Suprapubic skin (tissue), 4 donors: ENCODE measurements around the gene KRT33B. TPM values are rescaled to one million over a fixed set of nuclear protein-coding genes. Genes with fewer than 3 reads are reported as not detected.

Source experiments
- DNase-seq, 2 donors: peaks; one replicate each; pipeline ENCODE4 v3.0.0-alpha.2; 2019; ENCODE audit warnings: low spot score in 2 of 2
- H3K27ac ChIP-seq: fragments of 200-600 bp; sonication (generic); one replicate; pipeline ENCODE4 v1.5.1; 2019
- H3K27me3 ChIP-seq: fragments of 200-600 bp; sonication (generic); one replicate; pipeline ENCODE4 v1.5.1; 2019
- H3K36me3 ChIP-seq: fragments of 200-600 bp; sonication (generic); one replicate; pipeline ENCODE4 v1.5.1; 2019
- H3K4me1 ChIP-seq: fragments of 200-600 bp; sonication (generic); one replicate; pipeline ENCODE4 v1.5.1; 2019
- H3K4me3 ChIP-seq: fragments of 200-600 bp; sonication (generic); one replicate; pipeline ENCODE4 v1.5.1; 2019; ENCODE audit warnings: mild to moderate bottlenecking
- H3K9me3 ChIP-seq: fragments of 200-600 bp; sonication (generic); one replicate; pipeline ENCODE4 v1.5.1; 2019
- CTCF ChIP-seq, 2 donors: fragments of 200-600 bp in 1 of 2; fragments of 450-650 bp in 1 of 2; sonication (generic) in 1 of 2; IDR thresholded peaks; one replicate each; pipeline ENCODE4 v1.5.1; 2016 to 2019; ENCODE audit warnings: antibody characterized with exemption in 2 of 2, mild to moderate bottlenecking in 1 of 2, moderate library complexity in 1 of 2
- EP300 ChIP-seq: sonication (generic); formaldehyde crosslinking; IDR thresholded peaks from one replicate; pipeline ENCODE4 v1.6.1; 2017; ENCODE audit warnings: antibody characterized with exemption
- POLR2A ChIP-seq, 2 donors: fragments of 450-650 bp; IDR thresholded peaks; one replicate each; pipeline ENCODE4 v1.6.1; 2017; ENCODE audit warnings: antibody characterized with exemption in 2 of 2, mild to moderate bottlenecking in 2 of 2, moderate library complexity in 2 of 2
- POLR2AphosphoS5 ChIP-seq, 3 donors: sonication (generic); formaldehyde crosslinking; IDR thresholded peaks; one replicate each; pipeline ENCODE4 v1.6.1; 2017; ENCODE audit warnings: antibody characterized with exemption in 3 of 3
- WGBS: methylation state at CpG from one replicate; pipeline ENCODE4 v1.1.5; 2018; 5-methylcytosine and 5-hydroxymethylcytosine counted together
- total RNA-seq, 4 donors: library from RNA; depleted of rRNA; stranded (reverse); fragments of >200 nt; gene quantifications; one replicate each; pipeline ENCODE4 v1.1.0, GENCODE V29; 2016

Gene KRT33B
- total RNA-seq, 4 donors from 2014 or later = 10.7 to 194 (median 27.9) TPM; not detected in 1

GRCh38 chr17:41415833-41416335 is 46.3 kb upstream of the KRT33B start:
- DNase-seq = no peak
- Histone ChIP-seq H3K27me3 (no peaks in the 10 kb centered on the region), H3K4me1 (peaks cover 28% of the 10 kb centered on the region), H3K9me3 (no peaks in the 10 kb centered on the region), H3K4me3 (no peak overlapping the region), H3K36me3 (no peaks in the 10 kb centered on the region), H3K27ac (no peak overlapping the region)
- TF ChIP-seq POLR2AphosphoS5 (IDR thresholded peaks at IDR 0.05) (no peak), EP300 (no peak), POLR2A (IDR thresholded peaks at IDR 0.05) (no peak), CTCF (IDR thresholded peaks at IDR 0.05) (no peak)
- WGBS = 80% methylated on average over 3 of the region's 3 CpGs

GRCh38 chr17:41415411-41415810 is 45.8 kb upstream of the KRT33B start:
- Histone ChIP-seq H3K36me3 (no peaks in the 10 kb centered on the region), H3K27me3 (no peaks in the 10 kb centered on the region), H3K4me3 (no peak overlapping the region), H3K4me1 (peaks cover 23% of the 10 kb centered on the region), H3K9me3 (no peaks in the 10 kb centered on the region), H3K27ac (no peak overlapping the region)
- TF ChIP-seq CTCF (IDR thresholded peaks at IDR 0.05) (no peak), POLR2A (IDR thresholded peaks at IDR 0.05) (no peak)
- DNase-seq = no peak
- 71% methylated on average over 4 of the region's 4 CpGs for WGBS

- H3K4me3 ChIP-seq = no peak overlapping the region
- no peaks in the 10 kb centered on the region for H3K36me3 ChIP-seq
- TF ChIP-seq POLR2AphosphoS5 (IDR thresholded peaks at IDR 0.05) (no peak), POLR2A (IDR thresholded peaks at IDR 0.05) (no peak), EP300 (no peak), CTCF (IDR thresholded peaks at IDR 0.05) (no peak)
- peaks cover 12% of the 10 kb centered on the region for H3K4me1 ChIP-seq
- H3K27ac ChIP-seq = no peak overlapping the region
- no peaks in the 10 kb centered on the region for H3K27me3 ChIP-seq
- H3K9me3 ChIP-seq = no peaks in the 10 kb centered on the region
- no peak for DNase-seq
- WGBS = 71% methylated on average over 1 of the region's 2 CpGs
Observed at GRCh38 chr17:41413982-41414381, 44.4 kb upstream of the KRT33B start.

GRCh38 chr17:41413353-41413957 is 43.8 kb upstream of the KRT33B start:
- H3K27me3 ChIP-seq = no peaks in the 10 kb centered on the region
- H3K36me3 ChIP-seq = no peaks in the 10 kb centered on the region
- no peak for TF ChIP-seq POLR2A (IDR thresholded peaks at IDR 0.05)
- no peak for TF ChIP-seq POLR2AphosphoS5 (IDR thresholded peaks at IDR 0.05)
- TF ChIP-seq EP300 = no peak
- TF ChIP-seq CTCF (IDR thresholded peaks at IDR 0.05) = no peak
- H3K4me3 ChIP-seq = no peak overlapping the region
- H3K4me1 ChIP-seq = peaks cover 12% of the 10 kb centered on the region
- H3K9me3 ChIP-seq = no peaks in the 10 kb centered on the region
- WGBS = 67% methylated on average over 5 of the region's 5 CpGs
- H3K27ac ChIP-seq = no peak overlapping the region
- DNase-seq = no peak

GRCh38 chr17:41411072-41411840 is 41.6 kb upstream of the KRT33B start:
- Histone ChIP-seq H3K4me3 (no peak overlapping the region), H3K4me1 (no peaks in the 10 kb centered on the region), H3K27me3 (no peaks in the 10 kb centered on the region), H3K27ac (no peak overlapping the region), H3K9me3 (no peaks in the 10 kb centered on the region), H3K36me3 (no peaks in the 10 kb centered on the region)
- no peak for TF ChIP-seq CTCF (IDR thresholded peaks at IDR 0.05)
- no peak for TF ChIP-seq EP300
- TF ChIP-seq POLR2AphosphoS5 (IDR thresholded peaks at IDR 0.05) = no peak
- TF ChIP-seq POLR2A (IDR thresholded peaks at IDR 0.05) = no peak
- whole genome bisulfite sequencing = 96% methylated on average over 17 of the region's 20 CpGs
- DNase-seq = no peak
